Heart left ventricle (tissue), 16 donors: ENCODE results near the gene ZRANB1. TPM values are rescaled to one million over a fixed set of nuclear protein-coding genes. Genes with fewer than 3 reads are reported as not detected.

Experiments used
- ATAC-seq, 4 donors: fragments of 200-7000 bp; cut with Tn5 transposase; one replicate each; pipeline ENCODE4 v1.9.1; 2020 to 2022; ENCODE audit warnings: moderate library complexity in 4 of 4, mild to moderate bottlenecking in 3 of 4, moderate number of reproducible peaks in 1 of 4
- DNase-seq, 5 donors: peaks; one replicate each; pipeline ENCODE4 v3.0.0-alpha.2; 2020
- H3K27ac ChIP-seq, 12 donors: fragments of 200-600 bp; sonication (generic) in 4 of 12; one replicate each; pipeline versions ENCODE4 v1.5.0 to v1.8.0; 2016 to 2022; ENCODE audit warnings: mild to moderate bottlenecking in 2 of 12
- H3K27me3 ChIP-seq, 9 donors: fragments of 200-600 bp; sonication (generic) in 2 of 9; one replicate each; pipeline versions ENCODE4 v1.5.1 to v1.8.0; 2016 to 2022; ENCODE audit warnings: mild to moderate bottlenecking in 3 of 9
- H3K36me3 ChIP-seq, 9 donors: fragments of 200-600 bp; sonication (generic) in 2 of 9; one replicate each; pipeline versions ENCODE4 v1.5.0 to v1.8.0; 2018 to 2022; ENCODE audit warnings: mild to moderate bottlenecking in 2 of 9
- H3K4me1 ChIP-seq, 12 donors: fragments of 200-600 bp; sonication (generic) in 4 of 12; one replicate each; pipeline versions ENCODE4 v1.5.0 to v1.8.0; 2016 to 2022; ENCODE audit warnings: mild to moderate bottlenecking in 3 of 12
- H3K4me3 ChIP-seq, 12 donors: fragments of 200-600 bp; sonication (generic) in 4 of 12; one replicate each; pipeline versions ENCODE4 v1.5.0 to v1.8.0; 2017 to 2022; ENCODE audit warnings: mild to moderate bottlenecking in 9 of 12, moderate library complexity in 4 of 12
- H3K9me3 ChIP-seq, 12 donors: fragments of 200-600 bp; sonication (generic) in 4 of 12; one replicate each; pipeline versions ENCODE4 v1.5.0 to v1.8.0; 2016 to 2022; ENCODE audit warnings: mild to moderate bottlenecking in 1 of 12
- CTCF ChIP-seq, 12 donors: fragments of 200-600 bp; sonication (generic) in 4 of 12; IDR thresholded peaks; one replicate each; pipeline versions ENCODE4 v1.5.0 to v1.8.0; 2018 to 2022; ENCODE audit warnings: antibody characterized with exemption in 12 of 12, mild to moderate bottlenecking in 5 of 12
- POLR2A ChIP-seq, 2 donors: fragments of 450-650 bp; IDR thresholded peaks; one replicate each; pipeline ENCODE4 v1.6.1; 2017; ENCODE audit warnings: antibody characterized with exemption in 2 of 2, mild to moderate bottlenecking in 2 of 2, moderate library complexity in 2 of 2
- WGBS, 4 donors: extraction: QIAGEN DNeasy Blood & Tissue Kit in 2 of 4; methylation state at CpG; one replicate each; pipeline versions ENCODE4 v1.1.5 to v1.1.7; 2013 to 2018; 5-methylcytosine and 5-hydroxymethylcytosine counted together
- intact Hi-C, 10 donors: fragments of 100-400 bp; cut with DNase I; formaldehyde crosslinking; loops; one replicate each; pipeline versions ENCODE4 v1.11.1 to v1.14.2; 2022
- polyA plus RNA-seq, 2 donors: library from polyadenylated mRNA; stranded (reverse); fragments of 200-250 nt; gene quantifications; one replicate each; pipeline ENCODE4 v1.2.3, GENCODE V29; 2013
- total RNA-seq, 9 donors: library from RNA; depleted of rRNA in 2 of 9; stranded (reverse); fragments of >200 nt in 2 of 9; fragmentation: NEBNext Ultra II Directional in 3 of 9; extraction: Animal tissue kit (Norgen Biotek cat#: 25700) in 3 of 9; gene quantifications; one replicate each; pipeline versions ENCODE4 v1.1.0 to v1.2.4, GENCODE V29; 2016 to 2023
- donor health status: ischemic (EF 13 %, LVEDD 7.1; RV severe dilation, severe dysfunction).
- donor health status: healthy with polysubstance abuse.
- donor health status: DM: no; HTN: yes; CAD: no.
- donor health status: DM: no; HTN: no; CAD: no.
- donor health status: ischemic (EF 25% LVEDD 6.9; RV normal size, moderate dysfunction).
- donor health status: ischemic (EF 25% LVEDD 5.7; RV mildly dilated, moderate dysfunction).
- donor health status: healthy.
- donor health status: DM: yes; HTN: yes; CAD: no.
- donor health status: ischemic (EF 35%, LVEDD 5.7; RV mildly dilated, moderate dysfunction).
- donor health status: nonischemic (EF 11% LVEDD 7.7; RV severe dilation, severe dysfunction).
- donor health status: DM: yes; HTN: yes; CAD: no.
- donor health status: PGD.
- donor health status: ischemic (EF 29% LVEDD 5.4; RV normal size, mild dysfunction).
- donor health status: nonischemic (EF 23%, LVEDD 6.1; RV moderate dilation, normal function).

ZRANB1 gene
- total and polyA plus RNA-seq, 11 donors, result 11.4 to 31.3 (median 25.6) TPM

- no peak overlapping the region for H3K27ac ChIP-seq
- H3K4me1 ChIP-seq, result peaks cover 0 to 91% (median 51%) of the 10 kb centered on the region in 12 donors
- intact Hi-C loops, result loop anchor here in 4 of 10 donors (5.0 to 10.0 kb wide), 3 partner anchors 33 to 341 kb away; no protein-coding TSS in a partner anchor
- H3K9me3 ChIP-seq, result no peaks in the 10 kb centered on the region
- DNase-seq (peak in 3 of 5 donors; percentile 2 to 32 (median 9)), ATAC-seq (no peak)
- TF ChIP-seq CTCF (IDR thresholded peaks at IDR 0.05) (no peak), POLR2A (IDR thresholded peaks at IDR 0.05) (no peak)
- WGBS, 4 donors, result 91 to 98% (median 96%) methylated on average over 12 to 14 of the region's 14 CpGs
- H3K4me3 ChIP-seq, result no peak overlapping the region
- H3K27me3 ChIP-seq, result no peaks in the 10 kb centered on the region
- H3K36me3 ChIP-seq, result peaks cover 0 to 50% (median 17%) of the 10 kb centered on the region in 9 donors
These were observed 62.1 kb downstream of the ZRANB1 start for GRCh38 chr10:125003901-125004467.

- Histone ChIP-seq H3K4me1 (peaks cover 0 to 86% (median 44%) of the 10 kb centered on the region in 12 donors), H3K27ac (no peak overlapping the region), H3K36me3 (peaks cover 0 to 50% (median 17%) of the 10 kb centered on the region in 9 donors), H3K27me3 (no peaks in the 10 kb centered on the region), H3K4me3 (no peak overlapping the region), H3K9me3 (no peaks in the 10 kb centered on the region)
- DNase-seq (peak in 3 of 5 donors; percentile 7 to 48 (median 16)), ATAC-seq (no peak)
- intact Hi-C loops, result loop anchor here in 4 of 10 donors (5.0 to 10.0 kb wide), 3 partner anchors 33 to 340 kb away; no protein-coding TSS in a partner anchor
- TF ChIP-seq CTCF (IDR thresholded peaks at IDR 0.05) (no peak), POLR2A (IDR thresholded peaks at IDR 0.05) (no peak)
- 70 to 87% (median 81%) methylated on average over 18 to 19 of the region's 19 CpGs for WGBS, 4 donors
These were observed 62.8 kb downstream of the ZRANB1 start for GRCh38 chr10:125004571-125005311.

- Histone ChIP-seq H3K27me3 (no peaks in the 10 kb centered on the region), H3K36me3 (peaks cover 0 to 47% (median 17%) of the 10 kb centered on the region in 9 donors), H3K4me3 (no peak overlapping the region), H3K27ac (no peak overlapping the region), H3K4me1 (peaks cover 0 to 86% (median 36%) of the 10 kb centered on the region in 12 donors), H3K9me3 (no peaks in the 10 kb centered on the region)
- TF ChIP-seq POLR2A (IDR thresholded peaks at IDR 0.05) (no peak), CTCF (IDR thresholded peaks at IDR 0.05) (no peak)
- intact Hi-C loops, result loop anchor here in 1 of 10 donors (10.0 kb wide), 1 partner anchor 339 kb away; no protein-coding TSS in a partner anchor
- ATAC-seq (no peak), DNase-seq (peak in 3 of 5 donors; percentile 4 to 56 (median 16))
- 92 to 95% (median 94%) methylated on average over 35 to 36 of the region's 36 CpGs for WGBS, 4 donors
These were observed 63.6 kb downstream of the ZRANB1 start for GRCh38 chr10:125005312-125006187.
